Breast epithelium (tissue), 4 donors: ENCODE data around the gene KRT3. TPM values are rescaled to one million over a fixed set of nuclear protein-coding genes. Genes with fewer than 3 reads are reported as not detected.

Source experiments
- DNase-seq, 2 donors: peaks; one replicate each; pipeline ENCODE4 v3.0.0-alpha.2; 2019; ENCODE audit warnings: low spot score in 2 of 2
- H3K27ac ChIP-seq, 2 donors: fragments of 200-600 bp; sonication (generic) in 1 of 2; one replicate each; pipeline ENCODE4 v1.5.1; 2016 to 2019; ENCODE audit warnings: mild to moderate bottlenecking in 1 of 2
- H3K27me3 ChIP-seq, 2 donors: fragments of 200-600 bp; sonication (generic) in 1 of 2; one replicate each; pipeline versions ENCODE4 v1.5.1 to v1.6.0; 2017 to 2019; ENCODE audit warnings: control low read depth in 1 of 2, mild to moderate bottlenecking in 1 of 2
- H3K36me3 ChIP-seq: fragments of 200-600 bp; one replicate; pipeline ENCODE4 v1.5.1; 2019
- H3K4me1 ChIP-seq, 2 donors: fragments of 200-600 bp; sonication (generic); one replicate each; pipeline ENCODE4 v1.5.1; 2016 to 2019; ENCODE audit warnings: control low read depth in 1 of 2
- H3K4me3 ChIP-seq, 3 donors: fragments of 200-600 bp; sonication (generic); 1 replicate in 2 of 3; 2 replicates in 1 of 3; pipeline ENCODE4 v1.5.1; 2016 to 2019; ENCODE audit warnings: mild to moderate bottlenecking in 3 of 3, moderate library complexity in 2 of 3
- H3K9me3 ChIP-seq, 2 donors: fragments of 200-600 bp; sonication (generic) in 1 of 2; one replicate each; pipeline ENCODE4 v1.5.1; 2016 to 2019; ENCODE audit warnings: control low read depth in 1 of 2
- POLR2A ChIP-seq: fragments of 450-650 bp; IDR thresholded peaks from one replicate; pipeline ENCODE4 v1.6.1; 2016; ENCODE audit warnings: antibody characterized with exemption, mild to moderate bottlenecking, moderate library complexity
- POLR2AphosphoS5 ChIP-seq, 3 donors: sonication (generic); formaldehyde crosslinking; IDR thresholded peaks; one replicate each; pipeline ENCODE4 v1.6.1; 2017; ENCODE audit warnings: antibody characterized with exemption in 3 of 3
- intact Hi-C: fragments of 100-400 bp; cut with DNase I; formaldehyde crosslinking; loops from one replicate; pipeline ENCODE4 v1.15.1; 2023; ENCODE audit warnings: low total_unique reads
- total RNA-seq, 3 donors: library from RNA; depleted of rRNA; stranded (reverse); fragments of >200 nt; gene quantifications; one replicate each; pipeline ENCODE4 v1.1.0, GENCODE V29; 2016
- TF ChIP-seq, protein P1 (sequence below), 3 donors: fragments of 450-650 bp; IDR thresholded peaks; one replicate each; pipeline ENCODE4 v1.5.1; 2016 to 2017; ENCODE audit warnings: antibody characterized with exemption in 3 of 3, mild to moderate bottlenecking in 3 of 3, moderate library complexity in 3 of 3

KRT3 gene
- total RNA-seq, 3 donors from 2014 or later: not detected

DNA sequence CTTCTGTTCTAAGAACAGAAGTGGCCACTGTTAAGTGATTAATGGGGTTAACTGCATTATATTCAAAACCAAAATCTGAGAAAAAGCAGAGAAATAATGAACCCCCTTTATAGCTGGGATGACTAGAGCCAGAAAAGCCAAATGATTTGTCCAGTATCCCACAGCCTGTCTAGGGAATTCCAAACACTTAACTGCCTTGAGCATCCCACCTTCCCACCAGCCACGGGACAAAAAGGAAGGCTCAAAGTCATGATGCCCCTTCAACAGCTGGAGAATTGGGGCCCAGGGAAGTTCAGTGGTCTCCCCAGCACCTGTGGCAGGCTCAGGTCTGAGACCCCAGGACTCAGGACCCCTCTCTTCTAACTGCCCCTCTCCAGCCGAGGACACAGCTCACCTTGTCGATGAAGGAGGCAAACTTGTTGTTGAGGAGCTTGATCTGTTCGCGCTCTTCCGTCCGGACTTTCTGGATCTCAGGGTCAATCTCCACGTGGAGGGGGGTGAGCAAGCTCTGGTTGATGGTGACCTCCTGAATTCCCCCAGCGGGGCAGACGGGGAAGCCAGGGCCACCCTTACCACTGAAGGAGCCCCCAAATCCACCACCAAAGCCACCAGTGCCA, 17.4 kb upstream of the KRT3 start:
- H3K4me3 ChIP-seq: no peak overlapping the region
- intact Hi-C loops: no loop called here
- H3K27ac ChIP-seq: no peak overlapping the region
- no peaks in the 10 kb centered on the region for H3K36me3 ChIP-seq
- no peak for DNase-seq
- H3K9me3 ChIP-seq: no peaks in the 10 kb centered on the region
- H3K27me3 ChIP-seq: peaks cover 0 to 4% of the 10 kb centered on the region in 2 donors
- TF ChIP-seq POLR2A: no peak
- TF ChIP-seq POLR2AphosphoS5 (IDR thresholded peaks at IDR 0.05): no peak
- TF ChIP-seq, protein P1, sequence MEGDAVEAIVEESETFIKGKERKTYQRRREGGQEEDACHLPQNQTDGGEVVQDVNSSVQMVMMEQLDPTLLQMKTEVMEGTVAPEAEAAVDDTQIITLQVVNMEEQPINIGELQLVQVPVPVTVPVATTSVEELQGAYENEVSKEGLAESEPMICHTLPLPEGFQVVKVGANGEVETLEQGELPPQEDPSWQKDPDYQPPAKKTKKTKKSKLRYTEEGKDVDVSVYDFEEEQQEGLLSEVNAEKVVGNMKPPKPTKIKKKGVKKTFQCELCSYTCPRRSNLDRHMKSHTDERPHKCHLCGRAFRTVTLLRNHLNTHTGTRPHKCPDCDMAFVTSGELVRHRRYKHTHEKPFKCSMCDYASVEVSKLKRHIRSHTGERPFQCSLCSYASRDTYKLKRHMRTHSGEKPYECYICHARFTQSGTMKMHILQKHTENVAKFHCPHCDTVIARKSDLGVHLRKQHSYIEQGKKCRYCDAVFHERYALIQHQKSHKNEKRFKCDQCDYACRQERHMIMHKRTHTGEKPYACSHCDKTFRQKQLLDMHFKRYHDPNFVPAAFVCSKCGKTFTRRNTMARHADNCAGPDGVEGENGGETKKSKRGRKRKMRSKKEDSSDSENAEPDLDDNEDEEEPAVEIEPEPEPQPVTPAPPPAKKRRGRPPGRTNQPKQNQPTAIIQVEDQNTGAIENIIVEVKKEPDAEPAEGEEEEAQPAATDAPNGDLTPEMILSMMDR (IDR thresholded peaks at IDR 0.05): no peak
- H3K4me1 ChIP-seq: no peaks in the 10 kb centered on the region

DNA sequence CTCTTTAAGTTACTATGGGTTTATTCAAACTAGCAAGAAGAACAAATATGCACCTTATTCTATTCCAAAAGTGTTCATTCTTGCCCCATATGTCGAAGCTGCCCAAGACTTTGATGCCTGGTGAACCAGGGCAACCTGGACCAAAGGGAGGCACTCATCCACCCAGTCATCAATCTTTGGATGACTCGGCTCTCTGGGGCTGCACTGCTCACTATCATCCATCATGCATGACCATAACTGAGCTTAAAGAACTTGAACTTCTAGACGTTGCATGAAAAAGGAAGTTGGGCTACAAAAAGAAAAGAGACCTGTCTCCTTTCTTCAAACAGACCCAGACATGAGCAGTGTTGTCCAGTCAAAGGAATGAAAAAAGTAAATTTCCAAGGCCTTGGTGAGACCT, 16.8 kb upstream of the KRT3 start:
- peaks cover 0 to 2% of the 10 kb centered on the region in 2 donors for H3K27me3 ChIP-seq
- no peaks in the 10 kb centered on the region for H3K36me3 ChIP-seq
- intact Hi-C loops: no loop called here
- no peak overlapping the region for H3K27ac ChIP-seq
- no peak overlapping the region for H3K4me3 ChIP-seq
- no peaks in the 10 kb centered on the region for H3K9me3 ChIP-seq
- no peaks in the 10 kb centered on the region for H3K4me1 ChIP-seq
- no peak for TF ChIP-seq POLR2AphosphoS5 (IDR thresholded peaks at IDR 0.05)
- TF ChIP-seq, protein P1 (IDR thresholded peaks at IDR 0.05): no peak
- TF ChIP-seq POLR2A: no peak
- no peak for DNase-seq

DNA sequence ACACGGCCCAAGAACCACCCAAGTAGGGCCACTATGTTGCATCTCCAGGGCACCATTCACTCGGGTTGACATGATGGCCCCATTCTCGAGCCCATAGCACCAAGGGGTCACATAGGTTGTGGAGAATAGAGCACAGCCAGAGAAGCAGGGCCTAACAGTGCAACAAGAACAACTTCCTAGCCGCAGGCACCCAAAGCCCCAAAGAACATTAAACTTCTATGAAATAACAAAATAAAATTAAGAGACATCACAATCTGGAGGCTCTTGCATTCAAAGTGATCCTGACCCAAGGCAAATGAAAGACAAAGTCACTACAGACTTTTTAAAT, 16.1 kb upstream of the KRT3 start:
- no peak overlapping the region for H3K27ac ChIP-seq
- TF ChIP-seq POLR2A (no peak), POLR2AphosphoS5 (IDR thresholded peaks at IDR 0.05) (no peak)
- TF ChIP-seq, protein P1 (IDR thresholded peaks at IDR 0.05): no peak
- H3K9me3 ChIP-seq: no peaks in the 10 kb centered on the region
- H3K27me3 ChIP-seq: peaks cover 0 to 8% of the 10 kb centered on the region in 2 donors
- intact Hi-C loops: no loop called here
- H3K4me3 ChIP-seq: no peak overlapping the region
- H3K36me3 ChIP-seq: no peaks in the 10 kb centered on the region
- DNase-seq: no peak
- no peaks in the 10 kb centered on the region for H3K4me1 ChIP-seq

DNA sequence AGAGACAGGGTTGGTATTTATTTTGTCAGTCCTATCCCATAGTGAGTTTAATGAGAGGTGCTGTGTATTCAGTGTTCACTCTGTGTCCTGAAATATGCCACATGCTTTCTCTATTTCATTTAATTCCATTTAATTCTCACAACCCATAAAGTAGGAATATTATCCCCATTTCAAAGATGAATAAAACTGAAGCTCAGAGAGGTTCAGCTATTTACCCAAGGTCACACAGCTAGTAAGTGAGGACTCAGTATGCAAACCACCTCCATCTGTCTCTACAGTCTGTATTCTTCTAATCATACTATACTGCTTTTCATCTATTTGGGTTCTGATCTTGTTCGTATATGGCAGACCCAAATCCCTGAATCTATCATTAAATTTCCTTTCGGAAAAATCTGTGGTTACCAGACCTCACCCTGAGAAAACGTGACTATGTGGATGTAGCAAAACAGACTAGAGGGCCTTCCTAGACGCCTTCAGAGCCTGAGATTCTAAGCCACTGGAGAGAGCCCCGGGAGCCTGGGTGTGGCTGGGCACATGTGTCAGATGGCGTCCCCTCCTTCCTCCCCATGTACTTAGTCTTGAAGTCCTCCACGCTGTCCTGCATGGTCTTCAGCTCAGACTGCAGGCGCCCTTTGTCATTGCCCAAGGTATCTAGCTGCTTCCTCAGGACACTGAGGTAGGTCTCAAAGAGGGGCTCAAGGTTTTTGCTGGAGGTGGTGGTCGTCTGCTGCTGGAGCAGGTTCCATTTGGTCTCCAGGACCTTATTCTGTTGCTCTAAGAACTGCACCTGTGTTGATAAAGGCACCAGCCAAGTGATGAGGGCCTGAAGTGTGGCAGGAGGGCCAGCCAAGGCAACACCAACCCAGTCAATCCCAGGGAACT, 15.5 kb upstream of the KRT3 start:
- Histone ChIP-seq H3K36me3 (no peaks in the 10 kb centered on the region), H3K4me3 (no peak overlapping the region), H3K9me3 (no peaks in the 10 kb centered on the region), H3K27me3 (peaks cover 0 to 8% of the 10 kb centered on the region in 2 donors), H3K4me1 (no peaks in the 10 kb centered on the region), H3K27ac (no peak overlapping the region)
- intact Hi-C loops: no loop called here
- TF ChIP-seq POLR2AphosphoS5 (IDR thresholded peaks at IDR 0.05) (no peak), POLR2A (no peak)
- TF ChIP-seq, protein P1 (IDR thresholded peaks at IDR 0.05): no peak
- DNase-seq: no peak

DNA sequence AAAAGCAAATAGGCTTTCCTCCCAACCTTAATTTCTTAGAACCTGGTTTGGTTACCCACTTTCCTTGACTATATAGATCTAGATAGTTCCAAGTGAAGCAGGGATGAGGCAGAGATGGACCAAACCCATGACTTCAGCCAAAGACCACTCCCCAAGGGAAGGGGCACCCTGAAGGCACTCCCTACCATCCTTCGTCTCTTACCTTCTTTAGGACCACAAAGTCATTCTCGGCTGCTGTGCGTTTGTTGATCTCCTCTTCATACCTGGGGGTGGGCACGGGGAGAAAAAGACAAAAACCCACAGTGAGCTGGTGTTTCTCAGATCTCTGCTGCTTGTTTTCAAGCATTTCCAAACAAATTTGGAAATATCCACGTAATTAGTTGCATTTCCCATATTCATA, 14.6 kb upstream of the KRT3 start:
- Histone ChIP-seq H3K4me1 (no peaks in the 10 kb centered on the region), H3K9me3 (no peaks in the 10 kb centered on the region), H3K36me3 (no peaks in the 10 kb centered on the region), H3K27me3 (peaks cover 0 to 8% of the 10 kb centered on the region in 2 donors), H3K4me3 (no peak overlapping the region), H3K27ac (no peak overlapping the region)
- intact Hi-C loops: no loop called here
- DNase-seq: no peak
- no peak for TF ChIP-seq POLR2AphosphoS5 (IDR thresholded peaks at IDR 0.05)
- TF ChIP-seq, protein P1 (IDR thresholded peaks at IDR 0.05): no peak
- TF ChIP-seq POLR2A: no peak
